Lower leg skin (tissue), 4 donors: ENCODE results near the gene YKT6. TPM values are rescaled to one million over a fixed set of nuclear protein-coding genes. Genes with fewer than 3 reads are reported as not detected.

Source experiments
- DNase-seq, 2 donors: peaks; one replicate each; pipeline ENCODE4 v3.0.0-alpha.2; 2019; ENCODE audit warnings: low spot score in 2 of 2
- H3K4me3 ChIP-seq: fragments of 200-600 bp; sonication (generic); 2 replicates; pipeline ENCODE4 v1.5.1; 2017; ENCODE audit warnings: mild to moderate bottlenecking, low read depth; ENCODE audit not compliant: poor library complexity, severe bottlenecking
- POLR2A ChIP-seq, 2 donors: fragments of 450-650 bp; IDR thresholded peaks; one replicate each; pipeline ENCODE4 v1.6.1; 2016 to 2017; ENCODE audit warnings: antibody characterized with exemption in 2 of 2, mild to moderate bottlenecking in 1 of 2, moderate library complexity in 1 of 2
- WGBS, 2 donors: methylation state at CpG; one replicate each; pipeline ENCODE4 v1.1.5; 2018; 5-methylcytosine and 5-hydroxymethylcytosine counted together
- intact Hi-C: fragments of 100-400 bp; cut with DNase I; formaldehyde crosslinking; loops from one replicate; pipeline ENCODE4 v1.15.0; 2023; ENCODE audit warnings: low total_unique reads
- total RNA-seq, 4 donors: library from RNA; depleted of rRNA; stranded (reverse); fragments of >200 nt; gene quantifications; one replicate each; pipeline ENCODE4 v1.1.0, GENCODE V29; 2016
- TF ChIP-seq, protein P1 (sequence below), 3 donors: fragments of 450-650 bp; IDR thresholded peaks; one replicate each; pipeline ENCODE4 v1.5.1; 2016; ENCODE audit warnings: antibody characterized with exemption in 3 of 3, mild to moderate bottlenecking in 3 of 3, moderate library complexity in 2 of 3

The YKT6 gene
- total RNA-seq, 4 donors from 2014 or later = 38.5 to 51.3 (median 44.3) TPM

DNA sequence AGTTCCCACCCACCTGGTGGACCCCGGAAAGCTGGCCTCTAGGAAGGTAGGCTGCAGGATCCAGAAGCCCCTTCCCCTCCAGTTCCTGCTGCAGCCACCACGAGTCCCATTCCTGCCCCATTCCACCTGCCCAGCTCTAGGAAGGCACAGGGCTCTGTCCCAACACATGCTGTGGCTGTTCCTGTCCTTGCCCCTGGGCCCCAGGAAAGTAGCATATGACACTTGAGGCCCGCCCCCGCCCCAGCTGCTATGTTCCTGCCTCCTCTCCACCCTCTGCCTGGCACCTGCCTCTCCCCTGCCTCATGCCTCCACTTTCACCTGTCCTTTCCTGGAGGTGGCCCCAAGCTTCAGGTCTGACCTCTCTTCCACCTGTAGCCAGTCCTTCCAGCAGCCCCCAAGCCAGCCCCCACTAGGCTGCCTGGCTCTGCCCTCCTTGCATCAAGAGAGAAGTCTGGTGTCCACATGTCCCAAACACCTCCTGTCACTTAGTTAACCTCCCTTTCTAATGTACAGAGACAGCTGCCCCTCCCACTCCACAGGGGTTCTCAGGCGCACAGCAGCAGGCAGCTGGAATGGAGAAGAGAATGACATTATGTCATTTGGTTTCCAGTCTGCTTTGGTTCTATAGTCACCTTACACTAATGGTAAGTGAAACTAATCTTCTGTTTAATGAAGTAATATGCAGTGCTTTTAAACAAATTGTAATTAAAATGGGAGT lies 22.7 kb downstream of the YKT6 start:
- no peak for DNase-seq
- 51 to 52% methylated on average over 4 of the region's 5 CpGs for WGBS, 2 donors
- TF ChIP-seq POLR2A (IDR thresholded peaks at IDR 0.05) = no peak
- TF ChIP-seq, protein P1, sequence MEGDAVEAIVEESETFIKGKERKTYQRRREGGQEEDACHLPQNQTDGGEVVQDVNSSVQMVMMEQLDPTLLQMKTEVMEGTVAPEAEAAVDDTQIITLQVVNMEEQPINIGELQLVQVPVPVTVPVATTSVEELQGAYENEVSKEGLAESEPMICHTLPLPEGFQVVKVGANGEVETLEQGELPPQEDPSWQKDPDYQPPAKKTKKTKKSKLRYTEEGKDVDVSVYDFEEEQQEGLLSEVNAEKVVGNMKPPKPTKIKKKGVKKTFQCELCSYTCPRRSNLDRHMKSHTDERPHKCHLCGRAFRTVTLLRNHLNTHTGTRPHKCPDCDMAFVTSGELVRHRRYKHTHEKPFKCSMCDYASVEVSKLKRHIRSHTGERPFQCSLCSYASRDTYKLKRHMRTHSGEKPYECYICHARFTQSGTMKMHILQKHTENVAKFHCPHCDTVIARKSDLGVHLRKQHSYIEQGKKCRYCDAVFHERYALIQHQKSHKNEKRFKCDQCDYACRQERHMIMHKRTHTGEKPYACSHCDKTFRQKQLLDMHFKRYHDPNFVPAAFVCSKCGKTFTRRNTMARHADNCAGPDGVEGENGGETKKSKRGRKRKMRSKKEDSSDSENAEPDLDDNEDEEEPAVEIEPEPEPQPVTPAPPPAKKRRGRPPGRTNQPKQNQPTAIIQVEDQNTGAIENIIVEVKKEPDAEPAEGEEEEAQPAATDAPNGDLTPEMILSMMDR (IDR thresholded peaks at IDR 0.05) = no peak
- no peak overlapping the region for H3K4me3 ChIP-seq
- intact Hi-C loops = no loop called here

DNA sequence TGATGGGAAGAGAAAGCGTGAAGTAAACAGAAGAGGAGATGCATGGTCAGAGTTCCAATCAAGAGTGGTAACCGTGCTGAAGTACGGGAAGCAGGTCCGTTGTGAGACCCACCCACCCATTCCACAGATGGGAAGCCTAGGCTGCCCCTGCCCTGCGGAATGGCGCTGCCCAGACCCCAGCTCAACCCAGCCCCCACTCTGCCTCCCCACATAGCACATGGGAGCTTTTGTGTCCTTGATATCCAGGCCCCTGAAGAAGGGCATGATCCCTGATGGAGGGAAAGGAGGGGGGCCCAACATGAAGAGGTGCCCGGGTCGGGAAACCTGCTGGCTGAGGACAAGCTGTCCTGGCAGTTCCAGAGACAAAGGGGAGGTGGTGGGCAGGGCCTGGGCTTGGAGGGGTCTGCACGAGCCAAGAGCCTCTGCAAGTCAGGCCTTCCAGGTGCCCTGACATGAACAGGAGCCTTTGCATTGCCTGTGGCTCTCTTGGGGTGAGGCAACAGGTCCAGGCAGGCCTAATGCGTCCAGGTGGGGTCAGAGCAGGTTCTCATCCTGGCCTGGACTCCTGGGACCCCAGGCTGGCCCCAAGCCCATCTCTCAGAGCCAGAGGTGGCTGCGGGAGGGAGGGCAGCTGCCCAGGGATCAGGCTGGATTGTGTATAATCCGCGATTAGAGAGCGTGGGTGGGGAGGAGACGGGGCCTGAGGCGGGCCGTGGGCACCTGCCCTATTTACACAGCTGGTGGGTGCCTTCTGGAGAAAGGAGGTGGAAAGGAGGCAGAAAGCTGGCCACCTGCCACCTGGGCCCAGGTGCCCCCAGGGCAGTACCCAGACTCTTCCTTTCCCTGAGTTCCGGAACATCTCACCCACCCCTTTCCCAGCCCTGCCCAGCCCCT lies 23.5 kb downstream of the YKT6 start:
- DNase-seq = no peak
- intact Hi-C loops = no loop called here
- no peak overlapping the region for H3K4me3 ChIP-seq
- no peak for TF ChIP-seq POLR2A (IDR thresholded peaks at IDR 0.05)
- TF ChIP-seq, protein P1 (IDR thresholded peaks at IDR 0.05) = no peak
- 46 to 50% methylated on average over 16 to 18 of the region's 18 CpGs for WGBS, 2 donors

DNA sequence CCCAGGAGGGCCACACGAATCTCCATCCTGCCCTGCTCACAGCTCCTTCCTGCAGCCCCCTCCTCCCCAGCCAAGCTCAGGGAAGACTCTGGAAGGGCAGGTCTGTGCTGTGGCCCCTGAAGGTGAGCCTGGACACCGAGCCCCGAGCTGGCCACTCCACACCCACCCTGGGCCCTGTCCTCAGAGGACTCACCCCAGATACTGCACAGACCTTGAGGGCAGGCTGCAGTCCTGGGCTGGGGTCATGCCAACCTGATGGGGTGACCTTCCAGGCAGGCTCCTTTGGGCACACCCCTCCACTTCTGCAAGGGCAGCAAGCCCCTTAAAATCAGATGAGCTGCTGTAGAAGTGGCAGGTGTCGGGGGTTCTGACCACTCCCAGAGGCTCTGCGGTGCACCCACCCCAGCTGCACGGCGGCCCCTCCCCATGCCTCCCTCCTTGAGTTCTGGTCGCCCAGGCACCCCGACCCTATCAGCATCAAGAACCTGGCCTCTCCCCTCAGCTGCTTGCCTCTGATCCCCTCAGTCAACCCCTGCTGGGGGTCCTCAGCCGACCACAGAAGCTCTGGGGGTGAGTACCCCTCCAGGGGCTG lies 24.3 kb downstream of the YKT6 start:
- DNase-seq = no peak
- intact Hi-C loops = no loop called here
- 60 to 66% methylated on average over 10 of the region's 10 CpGs for WGBS, 2 donors
- TF ChIP-seq, protein P1 (IDR thresholded peaks at IDR 0.05) = no peak
- no peak overlapping the region for H3K4me3 ChIP-seq

DNA sequence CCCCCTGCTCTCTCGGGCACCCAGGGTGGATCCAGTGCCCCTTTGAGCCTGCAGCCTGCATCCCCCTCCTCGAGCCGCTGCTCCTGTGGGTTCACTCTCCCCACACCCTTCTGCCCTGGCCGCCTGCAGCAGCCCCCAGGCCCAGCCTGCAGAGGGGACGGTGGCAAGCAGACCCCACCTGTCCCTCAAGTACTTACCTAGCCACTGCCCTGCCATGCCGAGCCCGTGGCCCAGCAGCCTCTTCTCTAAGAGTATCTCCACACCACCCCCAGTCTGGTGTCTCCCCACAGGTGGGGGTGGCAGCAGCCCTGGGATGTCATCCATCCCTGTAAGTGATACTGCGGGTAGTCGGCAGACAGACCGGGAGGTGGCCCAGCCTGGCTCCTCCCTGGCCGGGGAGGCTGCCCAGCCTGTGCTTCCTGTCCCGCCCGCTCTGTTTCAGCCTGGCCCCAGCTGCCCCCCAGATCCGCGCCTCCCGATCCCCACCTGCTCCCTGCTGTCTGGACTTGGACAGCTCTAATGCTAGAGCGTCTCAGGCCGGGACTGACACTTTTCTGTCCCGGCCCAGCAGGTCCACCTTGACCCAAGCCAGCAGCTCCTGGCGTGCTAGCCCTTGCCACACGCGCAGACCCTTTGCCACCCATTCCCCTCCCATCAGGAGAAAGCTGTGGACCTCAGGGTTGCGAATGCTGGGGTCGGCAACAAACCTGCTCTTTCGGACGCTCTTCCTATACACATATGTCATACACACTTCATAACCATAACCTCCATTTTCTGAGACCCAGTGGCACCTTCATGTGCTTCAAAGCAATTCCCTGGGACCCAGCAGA lies 25.0 kb downstream of the YKT6 start:
- no peak overlapping the region for H3K4me3 ChIP-seq
- WGBS, 2 donors = 71 to 75% methylated on average over 19 to 26 of the region's 26 CpGs
- DNase-seq = no peak
- intact Hi-C loops = no loop called here
- TF ChIP-seq, protein P1 (IDR thresholded peaks at IDR 0.05) = no peak
- TF ChIP-seq POLR2A (IDR thresholded peaks at IDR 0.05) = no peak

DNA sequence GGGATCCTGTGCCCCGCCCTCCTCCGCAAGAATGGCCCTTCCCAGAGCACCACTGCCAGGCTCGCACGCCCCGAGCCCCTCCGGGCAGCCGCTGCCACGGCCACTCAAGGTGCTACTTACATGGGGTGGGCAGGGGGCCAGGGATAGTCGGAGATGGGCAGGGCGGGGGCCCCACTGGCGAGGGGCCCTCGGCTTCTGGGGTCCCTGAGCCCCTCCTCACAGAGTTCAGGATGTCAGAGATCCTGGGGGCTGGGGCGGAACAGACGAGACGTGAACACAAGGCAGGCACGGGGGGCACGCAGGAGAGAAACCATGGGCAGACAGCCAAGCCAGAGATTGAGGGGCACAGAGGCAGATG lies 25.6 kb downstream of the YKT6 start:
- 63% methylated on average over 17 of the region's 17 CpGs for WGBS, 2 donors
- H3K4me3 ChIP-seq = no peak overlapping the region
- no peak for DNase-seq
- intact Hi-C loops = no loop called here
- TF ChIP-seq POLR2A (IDR thresholded peaks at IDR 0.05) = no peak
- TF ChIP-seq, protein P1 (IDR thresholded peaks at IDR 0.05) = no peak
